Tibial artery (tissue), 4 donors: ENCODE results near the gene ITGB8.

Experiments
- DNase-seq, 2 donors: peaks; one replicate each; pipeline ENCODE4 v3.0.0-alpha.2; 2019
- H3K27ac ChIP-seq, 2 donors: fragments of 200-600 bp; sonication (generic) in 1 of 2; 1 replicate in 1 of 2; 2 replicates in 1 of 2; pipeline ENCODE4 v1.5.1; 2018 to 2019; ENCODE audit warnings: mild to moderate bottlenecking in 1 of 2
- H3K27me3 ChIP-seq, 2 donors: fragments of 200-600 bp; sonication (generic) in 1 of 2; one replicate each; pipeline versions ENCODE4 v1.5.1 to v1.6.0; 2016 to 2019
- H3K36me3 ChIP-seq, 3 donors: fragments of 200-600 bp; sonication (generic) in 2 of 3; one replicate each; pipeline ENCODE4 v1.5.1; 2016 to 2019; ENCODE audit warnings: mild to moderate bottlenecking in 2 of 3
- H3K4me1 ChIP-seq, 4 donors: fragments of 200-600 bp; sonication (generic) in 2 of 4; 1 replicate in 3 of 4; 2 replicates in 1 of 4; pipeline ENCODE4 v1.5.1; 2016 to 2019
- H3K4me3 ChIP-seq, 2 donors: fragments of 200-600 bp; sonication (generic) in 1 of 2; 1 replicate in 1 of 2; 2 replicates in 1 of 2; pipeline ENCODE4 v1.5.1; 2018 to 2019; ENCODE audit warnings: mild to moderate bottlenecking in 2 of 2
- H3K9me3 ChIP-seq, 3 donors: fragments of 200-600 bp; sonication (generic) in 1 of 3; one replicate each; pipeline ENCODE4 v1.5.1; 2016 to 2019
- intact Hi-C: fragments of 100-400 bp; cut with DNase I; formaldehyde crosslinking; loops from one replicate; pipeline ENCODE4 v1.15.0; 2023; ENCODE audit warnings: low total_unique reads
- TF ChIP-seq, protein P1 (sequence below), 2 experiments: fragments of 200-600 bp in 1 of 2; fragments of 450-650 bp in 1 of 2; IDR thresholded peaks; one replicate each; pipeline ENCODE4 v1.5.1; 2017 to 2019; ENCODE audit warnings: antibody characterized with exemption in 2 of 2, mild to moderate bottlenecking in 1 of 2, moderate library complexity in 1 of 2

The ITGB8 gene

DNA sequence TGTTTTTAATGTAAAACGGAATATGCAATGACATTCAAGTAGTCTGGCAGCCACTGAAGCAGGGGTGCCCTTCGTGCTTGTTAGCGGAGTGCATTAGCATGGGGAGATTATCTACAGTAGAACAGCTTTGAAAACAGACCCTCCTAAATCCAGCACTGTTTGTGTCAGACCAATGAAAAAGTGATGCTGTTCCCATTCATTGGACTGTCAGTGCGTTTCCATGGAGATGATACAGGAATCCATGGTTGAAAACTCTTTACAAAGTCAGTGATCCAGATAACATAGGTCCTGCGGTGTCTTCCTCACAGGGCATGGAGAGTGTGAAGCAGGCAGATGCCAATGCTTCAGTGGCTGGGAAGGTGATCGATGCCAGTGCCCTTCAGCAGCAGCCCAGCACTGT, 73.6 kb downstream of the ITGB8 start:
- intact Hi-C loops: no loop called here
- H3K9me3 ChIP-seq: no peaks in the 10 kb centered on the region

DNA sequence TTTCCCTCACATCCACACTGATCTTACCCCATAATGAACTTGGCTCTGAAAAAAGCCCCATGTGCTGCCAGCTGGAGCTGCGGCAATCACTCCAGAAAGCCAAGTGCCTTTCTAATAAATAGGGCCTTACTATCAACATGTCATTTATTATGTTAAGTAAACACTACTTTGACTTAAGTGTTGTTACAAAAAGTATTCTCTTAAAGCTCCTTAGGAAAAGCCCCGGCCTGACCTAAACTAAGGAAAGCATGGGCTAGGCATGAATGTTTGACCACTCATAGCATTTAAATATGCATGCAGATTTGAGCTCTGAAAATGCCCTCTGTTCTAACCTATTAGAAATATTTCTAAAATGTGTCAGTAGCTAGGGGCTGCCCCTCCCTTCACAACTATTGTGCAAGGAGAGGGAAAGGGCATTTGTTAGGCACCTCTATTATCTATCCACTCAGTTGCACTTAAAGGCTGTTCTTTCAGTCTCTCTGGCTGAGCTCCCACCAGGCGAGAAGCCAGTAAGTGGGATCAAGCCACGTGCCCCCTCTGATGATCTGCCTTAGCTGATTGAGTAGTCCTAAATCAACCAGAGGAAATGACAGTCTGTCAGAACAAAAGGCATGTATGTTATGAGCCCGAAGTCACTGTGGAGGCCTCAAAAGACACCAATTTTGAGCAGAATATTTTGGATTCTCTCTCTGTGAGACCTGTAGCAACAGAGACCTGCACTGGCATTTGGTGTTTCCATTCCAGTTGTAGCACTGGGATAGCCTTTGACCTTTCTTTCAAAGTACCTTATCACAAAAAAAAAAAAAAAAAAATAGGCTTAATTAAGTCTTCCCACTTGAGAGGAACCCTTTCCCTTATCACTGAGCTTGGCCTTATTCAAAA, 77.1 kb downstream of the ITGB8 start:
- Histone ChIP-seq H3K9me3 (no peaks in the 10 kb centered on the region), H3K27me3 (no peaks in the 10 kb centered on the region), H3K27ac (no peak overlapping the region), H3K4me3 (no peak overlapping the region), H3K4me1 (peaks cover 0 to 22% (median 15%) of the 10 kb centered on the region in 4 donors), H3K36me3 (peaks cover 0 to 4% (median 0%) of the 10 kb centered on the region in 3 donors)
- DNase-seq: peak; percentile 54 to 69
- TF ChIP-seq, protein P1, sequence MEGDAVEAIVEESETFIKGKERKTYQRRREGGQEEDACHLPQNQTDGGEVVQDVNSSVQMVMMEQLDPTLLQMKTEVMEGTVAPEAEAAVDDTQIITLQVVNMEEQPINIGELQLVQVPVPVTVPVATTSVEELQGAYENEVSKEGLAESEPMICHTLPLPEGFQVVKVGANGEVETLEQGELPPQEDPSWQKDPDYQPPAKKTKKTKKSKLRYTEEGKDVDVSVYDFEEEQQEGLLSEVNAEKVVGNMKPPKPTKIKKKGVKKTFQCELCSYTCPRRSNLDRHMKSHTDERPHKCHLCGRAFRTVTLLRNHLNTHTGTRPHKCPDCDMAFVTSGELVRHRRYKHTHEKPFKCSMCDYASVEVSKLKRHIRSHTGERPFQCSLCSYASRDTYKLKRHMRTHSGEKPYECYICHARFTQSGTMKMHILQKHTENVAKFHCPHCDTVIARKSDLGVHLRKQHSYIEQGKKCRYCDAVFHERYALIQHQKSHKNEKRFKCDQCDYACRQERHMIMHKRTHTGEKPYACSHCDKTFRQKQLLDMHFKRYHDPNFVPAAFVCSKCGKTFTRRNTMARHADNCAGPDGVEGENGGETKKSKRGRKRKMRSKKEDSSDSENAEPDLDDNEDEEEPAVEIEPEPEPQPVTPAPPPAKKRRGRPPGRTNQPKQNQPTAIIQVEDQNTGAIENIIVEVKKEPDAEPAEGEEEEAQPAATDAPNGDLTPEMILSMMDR (IDR thresholded peaks at IDR 0.05): no peak
- intact Hi-C loops: no loop called here

More for the DNA sequence above, 73.6 kb downstream of the ITGB8 start:
- H3K27ac ChIP-seq: no peak overlapping the region
- H3K36me3 ChIP-seq: peaks cover 0 to 4% (median 0%) of the 10 kb centered on the region in 3 donors
- no peak for DNase-seq
- no peak overlapping the region for H3K4me3 ChIP-seq
- TF ChIP-seq, protein P1 (IDR thresholded peaks at IDR 0.05): no peak
- H3K4me1 ChIP-seq: peaks cover 0 to 29% (median 16%) of the 10 kb centered on the region in 4 donors
- no peaks in the 10 kb centered on the region for H3K27me3 ChIP-seq

DNA sequence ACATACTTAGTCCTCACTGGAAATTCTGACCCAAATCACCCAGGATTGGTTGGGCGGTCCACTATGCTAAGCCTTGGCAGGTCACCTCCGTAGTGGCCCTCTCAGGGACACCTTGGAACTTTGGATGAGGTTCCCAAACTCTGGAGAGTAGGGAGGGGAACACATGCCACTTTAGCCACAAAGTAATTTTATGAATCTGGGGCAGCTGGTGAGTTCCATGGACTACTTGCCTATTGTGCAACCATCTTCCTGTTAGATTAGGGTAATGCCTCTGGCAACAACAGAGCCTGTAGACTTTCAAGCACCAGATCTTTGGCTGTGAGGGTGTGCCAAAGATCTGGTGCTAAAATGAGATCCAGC, 77.7 kb downstream of the ITGB8 start:
- DNase-seq: peak in 1 of 2 donors; percentile 22
- TF ChIP-seq, protein P1 (IDR thresholded peaks at IDR 0.05): no peak
- no peaks in the 10 kb centered on the region for H3K9me3 ChIP-seq
- intact Hi-C loops: no loop called here
- H3K36me3 ChIP-seq: peaks cover 0 to 4% (median 0%) of the 10 kb centered on the region in 3 donors
- H3K27ac ChIP-seq: no peak overlapping the region
- H3K27me3 ChIP-seq: no peaks in the 10 kb centered on the region
- H3K4me1 ChIP-seq: peaks cover 0 to 16% (median 12%) of the 10 kb centered on the region in 4 donors
- no peak overlapping the region for H3K4me3 ChIP-seq

DNA sequence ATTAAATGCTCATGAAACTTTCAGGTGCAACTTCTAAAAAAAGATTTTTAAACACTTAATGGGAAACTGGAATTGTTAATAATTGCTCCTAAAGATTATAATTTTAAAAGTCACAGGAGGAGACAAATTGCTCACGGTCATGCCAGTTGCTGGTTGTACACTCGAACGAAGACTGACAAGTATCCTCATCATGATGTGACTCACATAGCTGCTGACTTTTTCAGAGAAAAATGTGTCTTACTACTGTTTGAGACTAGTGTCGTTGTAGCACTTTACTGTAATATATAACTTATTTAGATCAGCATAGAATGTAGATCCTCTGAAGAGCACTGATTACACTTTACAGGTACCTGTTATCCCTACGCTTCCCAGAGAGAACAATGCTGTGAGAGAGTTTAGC, 79.3 kb downstream of the ITGB8 start:
- peaks cover 0 to 4% (median 0%) of the 10 kb centered on the region in 3 donors for H3K36me3 ChIP-seq
- H3K27ac ChIP-seq: no peak overlapping the region
- H3K27me3 ChIP-seq: no peaks in the 10 kb centered on the region
- intact Hi-C loops: no loop called here
- TF ChIP-seq, protein P1 (IDR thresholded peaks at IDR 0.05): no peak
- DNase-seq: no peak
- H3K4me3 ChIP-seq: no peak overlapping the region
- H3K9me3 ChIP-seq: no peaks in the 10 kb centered on the region
- H3K4me1 ChIP-seq: peaks cover 0 to 15% (median 12%) of the 10 kb centered on the region in 4 donors

DNA sequence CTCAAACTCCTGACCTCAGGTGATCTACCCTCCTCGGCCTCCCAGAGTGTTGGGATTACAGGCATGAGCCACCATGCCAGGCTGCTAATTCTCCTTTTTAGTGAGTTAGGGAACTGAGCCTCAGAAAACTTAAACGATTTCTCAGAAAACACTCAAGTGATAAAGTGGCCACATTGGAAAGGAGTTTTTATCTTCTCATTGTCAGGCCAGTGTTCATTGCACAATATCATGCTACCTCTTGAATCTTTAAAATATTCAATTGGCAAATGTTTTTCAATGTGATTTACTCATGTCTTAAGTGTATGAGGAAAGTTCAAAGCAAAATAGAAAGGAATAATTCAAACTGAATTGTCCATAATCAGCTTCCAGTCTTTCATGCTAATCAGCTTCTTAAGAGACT, 80.7 kb downstream of the ITGB8 start:
- no peak for DNase-seq
- H3K27ac ChIP-seq: no peak overlapping the region
- TF ChIP-seq, protein P1 (IDR thresholded peaks at IDR 0.05): no peak
- peaks cover 0 to 15% (median 12%) of the 10 kb centered on the region in 4 donors for H3K4me1 ChIP-seq
- no peak overlapping the region for H3K4me3 ChIP-seq
- no peaks in the 10 kb centered on the region for H3K36me3 ChIP-seq
- intact Hi-C loops: no loop called here
- H3K27me3 ChIP-seq: no peaks in the 10 kb centered on the region
- no peaks in the 10 kb centered on the region for H3K9me3 ChIP-seq
